Measurements from ENCODE around the gene PPM1H. TPM values are rescaled to one million over a fixed set of nuclear protein-coding genes. Genes with fewer than 3 reads are reported as not detected.

PPM1H gene
- total RNA-seq, 1 donor from 2014 or later = 36.6 TPM

DNA sequence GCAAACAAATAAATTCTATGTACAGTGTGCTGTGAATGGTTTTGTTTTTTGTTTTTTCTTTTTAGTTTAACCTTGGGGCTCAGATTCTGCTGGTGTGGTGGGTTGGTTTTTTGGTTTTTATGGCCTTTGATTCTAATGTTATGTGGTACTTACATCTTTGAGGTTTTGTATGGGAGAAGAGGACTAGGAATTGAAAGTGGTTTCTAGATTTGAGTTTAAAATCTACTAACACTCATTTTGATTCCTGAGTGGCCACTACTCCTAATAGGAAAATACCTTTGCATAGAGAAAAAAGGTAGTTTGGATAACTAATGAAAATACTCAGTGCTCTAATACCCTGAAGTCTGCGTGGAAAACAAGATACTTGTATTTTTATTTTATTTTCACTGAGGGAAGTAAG lies 330.6 kb downstream of the PPM1H start:
- DNase-seq (ENCODE audit: low read depth) = no peak

DNA sequence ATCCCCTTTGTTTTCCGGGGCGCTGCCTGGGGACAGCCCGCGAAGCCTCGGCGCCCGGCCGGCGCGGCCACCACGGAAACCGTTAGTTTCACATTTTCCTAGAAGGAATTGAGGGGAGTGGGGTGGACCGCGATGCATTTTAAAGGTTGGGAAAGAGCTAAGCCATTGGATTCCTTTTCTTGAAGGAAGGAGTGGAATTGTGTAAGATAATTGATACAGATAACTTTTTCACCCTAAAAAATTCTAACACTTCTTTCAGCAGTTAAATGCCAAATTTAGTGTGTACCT lies 331.2 kb downstream of the PPM1H start:
- no peak for DNase-seq (ENCODE audit: low read depth)

GRCh38 chr12:62603061-62603810 lies 331.7 kb downstream of the PPM1H start:
- peak; percentile 72 for DNase-seq (ENCODE audit: low read depth)

GRCh38 chr12:62602255-62603060 lies 332.5 kb downstream of the PPM1H start:
- DNase-seq (ENCODE audit: low read depth) = peak; percentile 81

GRCh38 chr12:62601765-62602164 lies 333.2 kb downstream of the PPM1H start:
- DNase-seq (ENCODE audit: low read depth) = no peak

DNA sequence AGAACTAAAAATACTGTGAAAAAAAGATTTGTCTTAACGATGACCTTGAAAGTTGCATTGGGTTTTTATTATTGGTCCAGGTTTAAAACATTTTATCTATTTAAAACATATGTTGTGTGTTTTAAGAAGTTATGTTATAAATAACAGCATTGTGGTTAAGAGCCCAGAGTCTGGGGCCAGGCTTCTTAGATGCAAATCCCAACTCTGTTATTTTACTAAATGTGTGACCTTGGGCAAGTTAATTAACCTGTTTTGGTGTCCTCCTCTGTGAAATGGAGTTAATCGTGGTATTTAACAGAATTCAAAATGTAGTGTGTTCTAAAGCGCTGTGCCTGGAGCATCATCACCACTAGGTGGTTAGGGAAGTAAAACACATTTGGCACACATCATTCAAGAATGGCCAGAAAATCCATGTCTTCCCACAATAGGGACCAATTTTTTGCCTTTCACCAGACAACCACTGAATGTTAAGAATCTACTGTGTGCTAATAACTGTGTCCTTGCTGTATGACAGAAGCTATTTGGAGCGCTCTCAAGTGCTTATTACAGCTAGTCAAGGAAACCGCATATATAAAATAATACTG lies 335.0 kb downstream of the PPM1H start:
- no peak for DNase-seq (ENCODE audit: low read depth)

DNA sequence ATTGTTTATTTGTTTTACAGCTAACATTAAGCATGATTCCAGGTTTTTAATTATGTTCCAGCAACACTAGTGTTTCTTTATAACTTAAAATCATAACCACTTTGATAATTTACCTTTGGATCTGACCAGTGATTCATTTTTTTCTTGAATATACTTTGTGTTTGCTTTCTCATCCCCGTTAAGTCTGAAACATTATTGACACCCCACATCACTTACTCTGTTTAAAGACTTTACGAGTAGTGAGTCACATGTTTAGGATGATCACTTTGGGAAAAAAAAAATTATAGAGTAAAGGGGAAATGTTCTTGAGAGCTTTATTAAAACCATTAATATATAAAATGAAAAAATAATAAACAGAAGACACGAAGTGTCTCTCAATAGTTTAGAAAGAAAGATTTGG lies 336.1 kb downstream of the PPM1H start:
- DNase-seq (ENCODE audit: low read depth) = no peak

DNA sequence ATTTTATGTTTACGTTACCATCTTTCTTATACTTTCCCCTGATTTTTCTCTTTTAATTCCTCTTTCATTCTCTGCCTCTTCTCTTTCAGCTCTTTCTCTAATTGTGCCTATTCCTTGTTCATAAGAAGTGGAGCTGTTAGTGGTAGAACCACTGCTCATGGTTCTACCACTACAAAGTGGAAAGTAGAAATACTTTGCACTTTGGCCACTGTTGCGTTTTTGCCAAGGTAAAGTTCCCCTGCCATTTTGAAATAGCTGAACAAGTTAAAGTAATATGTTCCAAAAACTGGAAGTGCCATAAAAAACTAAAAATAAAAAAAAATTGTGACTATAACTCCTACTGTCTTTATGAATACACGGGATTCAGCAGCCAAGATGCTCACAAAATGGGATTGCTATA lies 337.7 kb downstream of the PPM1H start:
- no peak for DNase-seq (ENCODE audit: low read depth)

Other genes with a start within 250 kb of the PPM1H start
- gene AVPR1A, start 216.1 kb upstream of the PPM1H start, total RNA-seq = 0.05 and 0.69 TPM in 2 replicates